Right lobe of liver (tissue), 6 donors: ENCODE results near the gene LCN1. TPM values are rescaled to one million over a fixed set of nuclear protein-coding genes. Genes with fewer than 3 reads are reported as not detected.

Experiments used
- ATAC-seq, 4 donors: fragments of 200-7000 bp; cut with Tn5 transposase; one replicate each; pipeline ENCODE4 v1.9.1; 2020; ENCODE audit warnings: mild to moderate bottlenecking in 4 of 4, moderate library complexity in 4 of 4
- DNase-seq, 3 donors: peaks; one replicate each; pipeline ENCODE4 v3.0.0-alpha.2; 2020
- H3K27ac ChIP-seq, 3 donors: fragments of 200-600 bp; one replicate each; pipeline ENCODE4 v1.8.0; 2022
- H3K27me3 ChIP-seq, 2 donors: fragments of 200-600 bp; one replicate each; pipeline ENCODE4 v1.8.0; 2022
- H3K36me3 ChIP-seq, 4 donors: fragments of 200-600 bp; sonication (generic) in 1 of 4; one replicate each; pipeline versions ENCODE4 v1.5.1 to v1.8.0; 2017 to 2022; ENCODE audit warnings: control low read depth in 1 of 4
- H3K4me1 ChIP-seq, 4 donors: fragments of 200-600 bp; sonication (generic) in 1 of 4; one replicate each; pipeline versions ENCODE4 v1.5.1 to v1.8.0; 2017 to 2022; ENCODE audit warnings: control low read depth in 1 of 4
- H3K4me3 ChIP-seq, 3 donors: fragments of 200-600 bp; one replicate each; pipeline ENCODE4 v1.8.0; 2022
- H3K9me3 ChIP-seq, 4 donors: fragments of 200-600 bp; sonication (generic) in 1 of 4; one replicate each; pipeline versions ENCODE4 v1.5.1 to v1.8.0; 2017 to 2022; ENCODE audit warnings: control low read depth in 1 of 4
- POLR2A ChIP-seq: fragments of 450-650 bp; IDR thresholded peaks from one replicate; pipeline ENCODE4 v1.6.1; 2017; ENCODE audit warnings: antibody characterized with exemption, mild to moderate bottlenecking
- WGBS: methylation state at CpG from one replicate; pipeline ENCODE4 v1.1.6; 2018; ENCODE audit warnings: low coverage, low lambda C conversion rate; ENCODE audit not compliant: insufficient coverage; ENCODE audit errors: missing lambda C conversion rate; 5-methylcytosine and 5-hydroxymethylcytosine counted together
- intact Hi-C, 2 donors: fragments of 100-400 bp; cut with DNase I; formaldehyde crosslinking; loops; one replicate each; pipeline versions ENCODE4 v1.11.2 to v1.14.1; 2022
- total RNA-seq, 6 experiments: library from RNA; depleted of rRNA in 2 of 6; stranded (reverse); fragments of >200 nt in 2 of 6; fragmentation: NEBNext Ultra II Directional in 3 of 6; extraction: Animal tissue kit (Norgen Biotek cat#: 25700) in 3 of 6; gene quantifications; one replicate each; pipeline versions ENCODE4 v1.1.0 to v1.2.4, GENCODE V29; 2016 to 2023
- TF ChIP-seq, protein P1 (sequence below), 4 donors: fragments of 200-600 bp in 3 of 4; fragments of 450-650 bp in 1 of 4; IDR thresholded peaks; one replicate each; pipeline versions ENCODE4 v1.5.1 to v1.8.0; 2016 to 2022; ENCODE audit warnings: antibody characterized with exemption in 4 of 4, mild to moderate bottlenecking in 2 of 4
- donor health status: DM: no; HTN: yes; CAD: no.
- donor health status: DM: no; HTN: no; CAD: no.
- donor health status: DM: no; HTN: no; CAD: no.
- donor health status: DM: no; HTN: yes; CAD: no.
- donor health status: DM: no; HTN: yes; CAD: no.

The LCN1 gene
- total RNA-seq, 6 experiments from 2014 or later = not detected

DNA sequence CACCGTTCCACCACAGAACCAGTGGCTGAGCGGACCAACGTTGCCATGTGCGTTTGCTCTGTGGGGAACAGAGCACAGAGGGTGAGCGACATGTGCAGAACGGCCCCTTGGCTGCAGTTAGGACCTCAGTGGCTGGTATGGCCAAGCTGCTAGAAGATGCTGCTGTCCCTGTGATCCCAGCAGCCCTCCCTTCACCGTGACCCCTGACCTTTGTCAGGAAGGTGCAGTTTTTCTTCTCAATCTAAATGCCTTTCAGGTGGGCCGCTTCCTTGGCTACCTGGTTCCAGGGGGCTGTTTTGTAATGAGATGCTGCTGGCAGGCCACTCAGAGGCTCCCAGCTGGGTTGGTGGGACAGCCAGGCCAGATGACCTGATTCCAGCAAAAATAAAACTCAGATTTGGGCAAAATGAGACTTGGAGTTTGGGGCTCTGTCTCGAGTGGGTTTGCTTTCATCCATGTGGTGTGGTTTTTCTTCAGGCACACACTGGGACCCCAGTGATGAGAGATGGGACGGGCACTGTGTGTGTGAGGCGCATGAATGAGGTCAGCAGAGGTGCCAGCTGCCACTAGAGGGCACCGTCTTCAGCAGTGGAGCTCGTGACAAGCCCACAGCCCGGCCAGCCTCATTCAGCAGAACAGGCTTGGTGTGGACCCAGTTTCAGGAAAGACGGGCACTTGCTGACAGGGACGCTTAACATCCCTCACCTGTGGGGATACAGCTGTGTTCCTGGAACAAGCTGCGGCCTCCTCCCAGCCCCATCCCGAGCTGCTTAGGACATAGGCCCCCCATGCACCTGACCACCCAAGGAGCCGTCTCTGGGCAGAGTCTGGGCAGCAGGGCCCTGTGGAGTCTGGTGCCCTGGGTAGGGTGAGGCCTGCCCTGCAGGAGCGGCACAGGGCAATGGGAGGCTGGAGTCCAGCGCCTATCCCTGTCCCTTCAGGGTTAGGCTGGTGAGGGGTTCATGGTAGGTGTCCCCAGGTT is 16.7 kb upstream of the LCN1 start:
- Histone ChIP-seq H3K4me1 (peaks cover 0 to 9% (median 3%) of the 10 kb centered on the region in 4 donors), H3K9me3 (no peaks in the 10 kb centered on the region), H3K4me3 (no peak overlapping the region), H3K36me3 (peaks cover 0 to 14% (median 8%) of the 10 kb centered on the region in 4 donors), H3K27ac (no peak overlapping the region), H3K27me3 (no peaks in the 10 kb centered on the region)
- TF ChIP-seq, protein P1, sequence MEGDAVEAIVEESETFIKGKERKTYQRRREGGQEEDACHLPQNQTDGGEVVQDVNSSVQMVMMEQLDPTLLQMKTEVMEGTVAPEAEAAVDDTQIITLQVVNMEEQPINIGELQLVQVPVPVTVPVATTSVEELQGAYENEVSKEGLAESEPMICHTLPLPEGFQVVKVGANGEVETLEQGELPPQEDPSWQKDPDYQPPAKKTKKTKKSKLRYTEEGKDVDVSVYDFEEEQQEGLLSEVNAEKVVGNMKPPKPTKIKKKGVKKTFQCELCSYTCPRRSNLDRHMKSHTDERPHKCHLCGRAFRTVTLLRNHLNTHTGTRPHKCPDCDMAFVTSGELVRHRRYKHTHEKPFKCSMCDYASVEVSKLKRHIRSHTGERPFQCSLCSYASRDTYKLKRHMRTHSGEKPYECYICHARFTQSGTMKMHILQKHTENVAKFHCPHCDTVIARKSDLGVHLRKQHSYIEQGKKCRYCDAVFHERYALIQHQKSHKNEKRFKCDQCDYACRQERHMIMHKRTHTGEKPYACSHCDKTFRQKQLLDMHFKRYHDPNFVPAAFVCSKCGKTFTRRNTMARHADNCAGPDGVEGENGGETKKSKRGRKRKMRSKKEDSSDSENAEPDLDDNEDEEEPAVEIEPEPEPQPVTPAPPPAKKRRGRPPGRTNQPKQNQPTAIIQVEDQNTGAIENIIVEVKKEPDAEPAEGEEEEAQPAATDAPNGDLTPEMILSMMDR (IDR thresholded peaks at IDR 0.05) = peak in 3 of 4 donors; percentile 70 to 75 (median 71)
- TF ChIP-seq POLR2A = no peak
- intact Hi-C loops = no loop called here
- ATAC-seq (peak in 3 of 4 donors; percentile 8 to 36 (median 23)), DNase-seq (peak; percentile 54 to 69 (median 62))
- WGBS = 79% methylated on average over 5 of the region's 21 CpGs

DNA sequence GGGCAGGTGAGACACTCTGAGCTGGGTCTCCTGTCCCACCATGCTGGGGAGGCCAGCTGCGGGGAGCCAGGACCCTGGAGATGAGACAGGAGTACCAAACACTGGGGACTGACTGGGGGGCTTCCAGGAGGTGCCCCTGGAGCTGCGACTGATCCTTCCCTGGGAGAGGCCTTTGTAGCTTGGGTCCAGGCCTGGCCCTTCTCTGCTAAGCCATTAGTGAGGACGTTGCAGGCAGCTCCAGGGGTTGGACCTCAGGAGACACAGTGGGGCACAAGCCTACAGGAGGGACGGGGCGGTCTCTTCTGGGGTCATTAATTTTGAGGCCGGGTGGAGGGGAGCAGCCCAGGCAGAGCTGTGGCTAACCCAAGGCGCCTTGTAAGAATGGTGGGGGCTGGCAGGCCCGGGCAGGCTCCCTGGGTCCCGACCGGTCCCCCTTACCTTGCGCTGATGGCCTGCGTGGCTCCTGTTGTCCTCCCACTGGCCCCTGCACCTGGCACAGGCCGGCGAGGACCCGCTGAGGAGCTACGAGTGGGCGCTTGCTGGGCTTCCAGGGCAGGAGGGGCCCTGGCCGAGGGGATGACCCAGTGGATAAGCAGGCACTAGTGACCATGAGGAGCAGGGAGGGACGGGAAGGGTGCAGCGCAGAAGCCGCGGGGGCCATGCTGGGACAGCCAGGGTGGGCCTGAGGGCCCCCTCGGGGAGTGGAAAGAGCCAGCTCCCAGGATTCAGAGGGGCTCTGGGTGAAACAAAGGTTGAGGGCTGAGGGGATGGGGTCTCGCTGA is 15.6 kb upstream of the LCN1 start:
- Histone ChIP-seq H3K4me1 (peaks cover 0 to 9% (median 3%) of the 10 kb centered on the region in 4 donors), H3K27ac (no peak overlapping the region), H3K4me3 (no peak overlapping the region), H3K27me3 (no peaks in the 10 kb centered on the region), H3K9me3 (no peaks in the 10 kb centered on the region), H3K36me3 (peaks cover 0 to 14% (median 8%) of the 10 kb centered on the region in 4 donors)
- no peak for TF ChIP-seq POLR2A
- TF ChIP-seq, protein P1 (IDR thresholded peaks at IDR 0.05) = no peak
- ATAC-seq (no peak), DNase-seq (peak in 2 of 3 donors; percentile 42 to 46)
- WGBS = 80% methylated on average over 1 of the region's 24 CpGs
- intact Hi-C loops = no loop called here

DNA sequence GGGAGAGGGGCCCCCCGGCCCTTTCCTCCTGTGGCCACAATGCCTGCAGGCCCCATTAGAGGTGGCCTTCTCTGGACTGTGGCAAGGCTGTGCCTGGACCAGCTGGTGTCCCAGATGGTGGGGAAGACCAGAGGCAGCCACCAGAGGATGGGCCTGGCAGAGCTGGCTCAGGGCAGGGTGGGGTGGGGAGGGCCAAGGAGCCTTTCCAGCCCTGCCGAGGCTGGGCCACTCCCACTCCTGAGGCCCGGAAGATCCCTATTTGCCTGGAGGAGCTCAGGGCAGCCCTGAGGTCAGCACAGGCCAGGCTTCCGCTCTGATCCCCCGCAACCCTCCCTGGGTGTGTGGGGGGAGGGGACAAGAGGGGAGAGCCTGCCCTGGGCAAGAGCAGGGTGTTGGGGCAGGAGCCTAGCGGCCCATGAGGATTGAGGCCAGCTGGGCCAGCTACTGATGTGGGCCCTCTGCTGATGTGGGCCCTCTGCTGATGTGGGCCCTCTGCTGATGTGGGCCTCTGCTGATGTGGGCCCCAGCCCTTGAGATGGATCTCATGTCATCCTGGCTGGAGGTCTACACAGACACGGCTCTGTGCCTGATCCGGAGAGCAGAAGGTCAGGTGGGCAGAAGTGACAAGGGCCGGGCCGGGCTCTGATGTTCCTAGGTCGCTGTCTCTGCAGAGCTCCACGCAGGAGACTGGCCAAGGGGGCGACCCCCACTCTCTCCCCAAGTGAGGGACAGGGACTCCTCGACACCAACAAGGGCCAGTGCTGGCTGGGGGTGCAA is 14.7 kb upstream of the LCN1 start:
- no peak overlapping the region for H3K27ac ChIP-seq
- intact Hi-C loops = no loop called here
- H3K36me3 ChIP-seq = peaks cover 0 to 14% (median 8%) of the 10 kb centered on the region in 4 donors
- peaks cover 0 to 5% (median 1%) of the 10 kb centered on the region in 4 donors for H3K4me1 ChIP-seq
- TF ChIP-seq POLR2A = no peak
- TF ChIP-seq, protein P1 (IDR thresholded peaks at IDR 0.05) = no peak
- no peak overlapping the region for H3K4me3 ChIP-seq
- 0% methylated on average over 2 of the region's 14 CpGs for WGBS
- no peaks in the 10 kb centered on the region for H3K27me3 ChIP-seq
- ATAC-seq (peak in 2 of 4 donors; percentile 4 to 6), DNase-seq (peak in 2 of 3 donors; percentile 35 to 50)
- H3K9me3 ChIP-seq = no peaks in the 10 kb centered on the region
